Stimulated activated naive B cell treated with anti-CD40 and anti-IgM and Interleukin-4, amounts not matched to agents 10 μg/mL and 1 μg/mL and 100 μg/mL, for 72 hours (primary cell): Measurements from ENCODE around the gene SYPL1.
A peak's percentile ranks its signal among the peaks of the same experiment; 100 is the strongest.
"Not testable (repeated sequence)": the region's sequence is repeated elsewhere in the genome, so short reads cannot be mapped to it uniquely, and the experiment has no call there.

Experiments
- ATAC-seq, 2 donors: fragments of 150-1000 bp; cut with Tn5 transposase; replicated peaks; 2 replicates each; pipeline ENCODE4 v1.10.0; 2021; ENCODE audit warnings: moderate library complexity in 1 of 2
- DNase-seq: peaks from one replicate; pipeline ENCODE4 v3.0.0; 2021
- H3K27ac Mint-ChIP-seq: one replicate; pipeline ENCODE4 v1.8.0; 2022; ENCODE audit warnings: mild to moderate bottlenecking, mixed read lengths
- H3K27me3 Mint-ChIP-seq, 2 donors: one replicate each; pipeline ENCODE4 v1.8.0; 2022; ENCODE audit warnings: mixed read lengths in 2 of 2
- H3K36me3 Mint-ChIP-seq, 2 donors: one replicate each; pipeline ENCODE4 v1.8.0; 2022; ENCODE audit warnings: mixed read lengths in 2 of 2, mild to moderate bottlenecking in 1 of 2
- H3K4me1 Mint-ChIP-seq, 2 donors: one replicate each; pipeline ENCODE4 v1.8.0; 2022; ENCODE audit warnings: mixed read lengths in 2 of 2, mild to moderate bottlenecking in 1 of 2
- H3K4me3 Mint-ChIP-seq, 2 donors: one replicate each; pipeline ENCODE4 v1.8.0; 2022; ENCODE audit warnings: mild to moderate bottlenecking in 2 of 2, mixed read lengths in 2 of 2, moderate library complexity in 1 of 2
- H3K9me3 Mint-ChIP-seq, 2 donors: one replicate each; pipeline ENCODE4 v1.8.0; 2022; ENCODE audit warnings: mixed read lengths in 2 of 2, mild to moderate bottlenecking in 1 of 2

The SYPL1 gene

DNA sequence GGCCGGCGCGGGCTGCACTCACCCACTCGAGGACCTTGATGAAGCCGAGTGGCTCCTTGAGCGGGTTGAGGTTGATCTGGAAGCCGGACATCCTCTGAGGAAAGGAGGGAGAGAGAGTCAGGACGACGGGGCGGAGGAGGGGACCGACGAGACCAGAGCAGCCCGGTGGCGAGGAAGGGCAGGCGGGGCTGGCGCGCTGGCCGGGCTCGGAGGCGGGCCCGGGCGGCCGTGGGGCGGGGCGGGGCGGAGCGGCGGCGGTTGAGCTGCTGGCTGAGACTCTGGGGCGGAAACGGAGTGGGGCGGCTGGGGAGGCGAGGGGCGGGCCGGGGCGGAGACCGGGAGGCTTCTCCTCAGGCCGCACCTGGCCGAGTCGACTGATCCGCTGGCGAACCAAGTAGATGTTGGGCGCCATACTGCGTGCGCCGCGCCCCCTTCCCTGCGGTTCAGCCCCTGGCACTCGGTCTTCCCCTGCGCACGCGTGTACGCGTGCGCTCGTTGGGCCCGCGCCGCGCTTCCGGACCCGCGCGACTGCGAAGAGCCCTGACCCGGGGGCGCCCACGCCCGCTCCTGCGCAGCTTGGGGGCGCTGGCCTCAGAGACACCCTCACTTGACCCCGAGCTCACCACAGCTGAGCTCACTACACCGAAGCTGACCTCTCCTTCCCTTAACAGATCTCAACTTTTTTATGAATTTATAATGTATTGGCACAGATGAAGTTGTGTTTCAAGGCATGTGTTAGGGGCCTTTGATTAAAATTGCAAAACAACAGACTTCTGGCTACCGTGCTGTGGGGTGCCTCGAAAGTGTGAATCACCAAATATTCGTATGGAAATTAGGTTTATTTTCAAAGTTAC lies at the start of gene SYPL1:
Gene SYPL1 (minus strand): TSS at position 195 of the 854 bp plus-strand sequence. CDS start 104 bp downstream, at position 91.
- Mint-ChIP-seq H3K27ac (peak within 1 kb of the TSS; percentile 97), H3K36me3 (peaks cover 16 to 21% of the 10 kb centered on the region in 2 donors), H3K27me3 (no peaks in the 10 kb centered on the region), H3K4me1 (peaks cover 42 to 75% of the 10 kb centered on the region in 2 donors), H3K4me3 (peak within 1 kb of the TSS; percentile 95), H3K9me3 (no peaks in the 10 kb centered on the region)
- ATAC-seq (peak; percentile 84 to 85), DNase-seq (peak; percentile 91)

DNA sequence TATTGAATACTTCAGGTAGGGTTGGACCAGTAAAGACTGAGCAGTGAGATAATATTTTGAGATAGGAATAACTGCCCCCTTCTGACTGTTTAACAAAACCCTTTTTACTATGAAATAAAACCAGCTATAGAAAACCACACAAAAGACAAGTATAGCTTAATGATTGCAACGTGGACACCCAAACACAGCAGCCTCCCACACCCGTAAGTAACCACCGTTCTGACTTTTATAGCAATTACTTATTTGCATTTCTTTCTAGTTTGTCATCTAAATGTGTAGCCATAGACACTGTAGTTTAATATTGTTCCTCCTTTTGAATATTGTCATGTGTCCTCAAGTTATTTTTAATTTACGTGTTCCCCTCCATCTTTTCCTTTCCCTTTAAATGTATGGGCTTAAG lies 42.9 kb upstream of the SYPL1 start:
- ATAC-seq = peak in 1 of 2 donors; percentile 31
- no peaks in the 10 kb centered on the region for H3K9me3 Mint-ChIP-seq
- no peak overlapping the region for H3K27ac Mint-ChIP-seq
- no peak for DNase-seq
- peaks cover 0 to 1% of the 10 kb centered on the region in 2 donors for H3K27me3 Mint-ChIP-seq
- peak overlapping the region in 1 of 2 donors; percentile 20 for H3K4me3 Mint-ChIP-seq
- peaks cover 0 to 4% of the 10 kb centered on the region in 2 donors for H3K36me3 Mint-ChIP-seq
- H3K4me1 Mint-ChIP-seq = peaks cover 22 to 46% of the 10 kb centered on the region in 2 donors

DNA sequence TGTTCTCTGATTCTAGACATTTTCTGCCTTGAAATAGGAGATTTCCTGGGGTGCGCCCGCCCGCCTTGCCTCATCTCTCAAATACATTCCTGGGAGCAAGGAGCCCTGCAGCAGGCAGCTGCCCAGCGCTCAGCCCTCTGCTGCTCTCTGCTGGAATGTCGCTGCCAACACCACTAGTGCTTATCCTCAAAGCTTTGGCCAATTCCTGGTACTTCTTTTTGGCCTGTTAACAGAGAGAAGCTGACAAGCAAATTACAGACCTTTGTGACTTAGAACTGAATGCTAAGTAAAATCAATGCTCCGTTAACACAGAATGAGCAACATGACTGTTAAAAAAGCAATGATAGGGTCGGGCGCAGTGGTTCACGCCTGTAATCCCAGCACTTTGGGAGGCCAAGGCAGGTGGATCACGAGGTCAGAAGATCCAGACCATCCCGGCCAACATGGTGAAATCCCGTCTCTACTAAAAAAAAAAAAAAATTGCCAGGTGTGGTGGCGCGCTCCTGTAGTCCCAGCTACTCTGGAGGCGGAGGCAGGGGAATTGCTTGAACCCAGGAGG lies 41.9 kb upstream of the SYPL1 start:
- Mint-ChIP-seq H3K27ac (no peak overlapping the region), H3K9me3 (no peaks in the 10 kb centered on the region), H3K27me3 (no peaks in the 10 kb centered on the region), H3K36me3 (peaks cover 0 to 4% of the 10 kb centered on the region in 2 donors), H3K4me3 (peak overlapping the region; percentile 78), H3K4me1 (peaks cover 22 to 47% of the 10 kb centered on the region in 2 donors)
- ATAC-seq = peak; percentile 86 to 90
- DNase-seq = peak; percentile 60

DNA sequence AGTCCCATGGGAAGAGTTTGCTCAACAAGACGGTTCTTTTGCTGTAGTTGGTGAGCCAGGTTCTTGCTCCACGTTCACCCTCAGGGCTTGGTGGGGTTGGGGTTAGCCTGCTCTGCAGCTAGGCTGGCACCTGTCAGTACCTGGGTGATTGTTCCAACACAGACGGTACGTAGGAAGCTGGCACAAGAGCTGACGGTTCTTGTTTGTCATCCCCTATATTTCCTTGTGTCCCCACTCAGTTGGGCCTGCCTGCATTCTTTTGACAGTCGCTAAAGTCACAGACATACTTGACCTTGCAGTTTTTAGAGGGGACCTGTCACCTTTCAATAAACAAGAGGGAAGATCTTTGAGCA lies 40.2 kb upstream of the SYPL1 start:
- H3K27me3 Mint-ChIP-seq = no peaks in the 10 kb centered on the region
- peaks cover 26 to 50% of the 10 kb centered on the region in 2 donors for H3K4me1 Mint-ChIP-seq
- DNase-seq (no peak), ATAC-seq (no peak)
- H3K27ac Mint-ChIP-seq = no peak overlapping the region
- no peak overlapping the region for H3K4me3 Mint-ChIP-seq
- H3K36me3 Mint-ChIP-seq = peaks cover 0 to 3% of the 10 kb centered on the region in 2 donors
- H3K9me3 Mint-ChIP-seq = no peaks in the 10 kb centered on the region

DNA sequence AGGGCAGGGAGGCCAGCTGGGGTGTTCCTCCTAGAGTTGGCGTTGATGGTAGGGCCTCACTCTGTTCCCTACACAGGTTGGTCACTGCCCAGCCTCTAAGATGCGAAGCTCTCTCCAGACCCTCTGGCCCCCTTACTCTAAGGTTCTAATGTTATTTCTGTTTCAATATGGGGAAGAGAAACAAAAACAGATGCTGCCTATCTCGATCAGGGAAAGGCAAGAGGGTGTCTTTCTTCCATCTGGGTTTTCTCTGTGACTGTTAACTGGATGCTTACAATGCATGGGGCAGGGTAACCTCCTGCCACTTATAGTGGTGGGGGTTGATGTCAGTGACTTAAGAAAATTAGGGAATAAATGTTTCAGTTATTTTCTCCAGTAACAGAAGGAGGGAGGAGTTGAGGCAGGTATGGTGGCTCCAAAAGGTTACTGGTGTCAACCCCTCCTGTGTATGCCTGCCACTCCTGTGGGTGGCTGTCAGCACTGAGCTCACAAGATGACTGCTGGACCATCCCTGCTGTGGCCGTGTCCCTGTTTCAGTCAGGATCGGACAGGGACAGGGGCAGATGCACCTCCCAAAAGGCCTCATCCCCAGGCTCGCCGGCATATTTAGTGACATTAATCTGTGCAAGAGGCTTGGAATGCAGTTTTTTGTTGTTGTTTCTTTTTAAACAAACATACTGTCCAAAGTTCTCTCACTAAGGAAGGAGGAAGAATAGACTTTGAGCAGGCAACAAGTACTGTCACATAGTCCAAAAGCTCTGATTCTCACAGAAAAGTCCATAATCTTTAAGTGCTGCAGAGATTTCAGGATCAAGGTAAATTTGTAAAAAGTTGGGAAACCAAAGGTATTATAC lies 39.6 kb upstream of the SYPL1 start:
- Mint-ChIP-seq H3K27ac (no peak overlapping the region), H3K4me1 (peaks cover 26 to 50% of the 10 kb centered on the region in 2 donors), H3K27me3 (no peaks in the 10 kb centered on the region), H3K36me3 (no peaks in the 10 kb centered on the region), H3K9me3 (no peaks in the 10 kb centered on the region), H3K4me3 (no peak overlapping the region)
- DNase-seq (no peak), ATAC-seq (no peak)

DNA sequence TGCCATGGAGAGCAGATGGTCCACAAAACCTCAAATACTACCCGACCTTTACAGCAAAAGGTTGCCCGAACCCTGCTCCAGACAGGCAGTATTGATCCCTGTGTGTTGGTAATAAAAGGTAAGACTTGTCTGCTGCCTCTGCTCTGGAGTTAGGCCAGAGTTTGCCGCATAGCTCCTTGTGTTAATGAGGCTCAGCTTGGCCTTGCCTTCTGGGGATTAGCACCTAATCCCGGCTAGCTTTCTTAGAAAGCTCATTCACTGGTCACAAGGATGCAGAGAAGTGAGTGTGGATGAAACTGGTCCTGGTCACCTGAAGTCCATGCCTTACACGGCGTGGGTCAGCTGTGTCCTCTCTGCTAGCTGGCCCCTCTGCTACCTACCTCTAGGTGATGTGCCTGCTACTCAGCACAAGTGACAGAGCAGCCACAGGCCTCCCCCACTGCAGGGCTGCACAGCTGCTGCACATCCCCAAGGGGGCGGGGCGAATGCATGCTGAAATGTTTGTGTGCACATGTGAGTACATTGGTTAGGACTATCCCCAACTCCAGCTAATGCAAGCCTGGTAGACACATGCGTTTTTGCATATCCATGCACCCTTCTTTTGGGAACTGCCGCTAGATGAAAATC lies 31.7 kb upstream of the SYPL1 start:
- Mint-ChIP-seq H3K4me1 (peaks cover 6 to 9% of the 10 kb centered on the region in 2 donors), H3K4me3 (no peak overlapping the region), H3K9me3 (peaks cover 3 to 4% of the 10 kb centered on the region in 2 donors), H3K27ac (no peak overlapping the region), H3K36me3 (no peaks in the 10 kb centered on the region), H3K27me3 (no peaks in the 10 kb centered on the region)
- ATAC-seq (peak; percentile 60 to 64), DNase-seq (no peak)

DNA sequence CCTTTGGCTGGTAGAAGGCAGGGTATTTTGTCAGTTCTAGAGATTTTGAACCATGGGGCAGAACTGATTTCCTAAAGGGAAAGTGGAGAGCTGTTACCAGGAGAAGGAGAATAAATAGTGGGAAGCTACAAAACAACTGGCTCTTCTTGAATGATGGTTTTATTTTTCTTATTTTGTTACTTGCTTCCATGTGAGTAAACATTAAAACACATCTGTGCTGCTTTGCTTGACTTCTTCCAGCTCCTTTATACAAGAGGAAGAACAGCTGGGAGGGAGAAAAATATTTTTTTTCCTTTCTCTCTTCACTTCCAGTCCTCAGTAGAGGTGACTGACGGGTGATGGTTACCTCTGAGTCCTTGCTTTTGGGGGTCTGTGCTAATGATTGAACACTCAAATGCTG lies 30.0 kb upstream of the SYPL1 start:
- Mint-ChIP-seq H3K27me3 (no peaks in the 10 kb centered on the region), H3K4me3 (no peak overlapping the region), H3K27ac (no peak overlapping the region), H3K4me1 (peaks cover 1 to 7% of the 10 kb centered on the region in 2 donors), H3K9me3 (peaks cover 3 to 4% of the 10 kb centered on the region in 2 donors), H3K36me3 (no peaks in the 10 kb centered on the region)
- DNase-seq (no peak), ATAC-seq (no peak)

DNA sequence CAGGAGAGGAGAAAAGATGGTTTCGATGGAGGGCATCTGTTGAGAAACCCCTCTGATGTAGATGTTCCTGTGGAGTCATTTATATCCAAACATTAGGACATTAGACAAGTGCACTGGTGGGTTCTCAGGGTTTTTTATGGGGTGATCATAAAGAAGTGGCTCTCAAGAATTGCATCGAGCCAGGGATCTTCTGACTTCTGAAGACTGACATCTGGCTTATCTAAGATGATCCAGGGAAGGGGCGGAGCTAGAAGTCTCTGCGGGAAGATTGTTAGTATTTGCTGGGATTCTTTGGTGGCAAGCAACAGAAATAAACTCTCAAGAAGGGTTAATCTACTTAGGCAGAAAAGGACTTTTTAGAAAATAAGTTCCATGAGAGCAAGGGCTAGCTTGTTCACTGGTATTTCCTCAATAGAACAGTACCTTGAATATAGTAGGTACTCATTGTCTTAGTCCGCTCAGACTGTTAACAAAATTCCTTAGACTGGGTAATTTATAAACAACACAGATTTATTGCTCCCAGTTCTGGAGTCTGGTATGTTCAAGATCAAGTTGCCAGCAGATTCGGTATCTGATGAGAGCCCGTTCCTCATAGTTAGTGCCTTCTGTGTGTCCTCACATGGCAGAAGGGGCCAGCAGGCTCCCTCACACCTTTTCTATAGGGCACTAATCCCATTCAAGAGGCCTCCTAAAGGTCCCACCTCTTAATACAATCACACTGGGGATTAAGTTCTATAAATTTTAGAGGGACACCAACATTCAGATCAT lies 28.5 kb upstream of the SYPL1 start:
- H3K27ac Mint-ChIP-seq = no peak overlapping the region
- no peaks in the 10 kb centered on the region for H3K27me3 Mint-ChIP-seq
- peaks cover 3 to 4% of the 10 kb centered on the region in 2 donors for H3K9me3 Mint-ChIP-seq
- H3K4me1 Mint-ChIP-seq = peaks cover 3 to 7% of the 10 kb centered on the region in 2 donors
- H3K36me3 Mint-ChIP-seq = no peaks in the 10 kb centered on the region
- no peak for DNase-seq
- ATAC-seq = no peak
- H3K4me3 Mint-ChIP-seq = no peak overlapping the region

DNA sequence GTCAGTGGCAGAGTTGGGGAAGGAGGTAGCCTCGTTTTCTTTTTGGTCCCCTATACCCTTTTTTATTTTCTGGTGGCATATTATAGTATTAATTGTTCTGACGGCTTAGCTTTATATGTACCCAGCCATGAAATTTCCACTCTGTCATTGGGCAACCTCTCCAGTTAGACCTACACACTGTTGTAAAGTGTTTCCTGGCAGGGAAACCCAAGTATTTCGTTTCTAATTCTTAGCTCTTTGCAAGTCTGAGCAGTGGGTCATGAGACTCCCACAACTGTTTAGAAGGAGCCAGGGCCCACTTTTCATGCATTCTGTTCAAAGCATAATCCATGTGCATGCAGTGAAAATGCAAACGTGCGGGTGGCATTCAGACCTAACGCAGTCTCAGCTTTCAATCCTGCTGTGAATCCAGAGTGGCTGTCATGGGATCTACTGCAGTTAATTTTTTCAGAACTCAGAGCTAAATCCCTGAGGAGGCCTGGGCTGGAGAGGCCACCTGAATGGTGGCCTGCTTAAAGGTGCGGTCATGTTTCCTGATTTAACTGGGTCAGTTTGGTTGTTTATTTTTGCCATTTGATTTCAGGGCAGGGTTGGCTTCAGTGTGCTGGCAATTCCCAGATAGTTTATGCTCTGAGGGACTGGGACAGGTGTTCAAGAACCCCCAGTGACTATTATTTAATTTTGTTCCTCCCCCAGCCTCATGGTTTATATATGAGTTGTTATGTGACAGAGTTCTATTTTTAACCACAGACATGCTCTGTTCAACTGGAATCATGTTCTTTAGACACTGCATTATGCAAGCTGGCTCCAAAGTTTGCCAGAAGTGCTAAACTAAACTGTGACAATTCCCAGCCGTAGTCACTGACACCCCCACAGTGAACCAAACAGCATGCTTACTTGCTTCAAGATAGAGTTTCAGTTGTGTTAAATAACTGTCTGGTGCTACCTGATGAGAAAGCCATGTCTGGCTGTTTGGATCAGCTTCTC lies 27.4 kb upstream of the SYPL1 start:
- H3K27ac Mint-ChIP-seq = no peak overlapping the region
- ATAC-seq (no peak), DNase-seq (no peak)
- no peaks in the 10 kb centered on the region for H3K36me3 Mint-ChIP-seq
- H3K4me1 Mint-ChIP-seq = peaks cover 3 to 7% of the 10 kb centered on the region in 2 donors
- H3K27me3 Mint-ChIP-seq = no peaks in the 10 kb centered on the region
- no peak overlapping the region for H3K4me3 Mint-ChIP-seq
- H3K9me3 Mint-ChIP-seq = peaks cover 3 to 4% of the 10 kb centered on the region in 2 donors

DNA sequence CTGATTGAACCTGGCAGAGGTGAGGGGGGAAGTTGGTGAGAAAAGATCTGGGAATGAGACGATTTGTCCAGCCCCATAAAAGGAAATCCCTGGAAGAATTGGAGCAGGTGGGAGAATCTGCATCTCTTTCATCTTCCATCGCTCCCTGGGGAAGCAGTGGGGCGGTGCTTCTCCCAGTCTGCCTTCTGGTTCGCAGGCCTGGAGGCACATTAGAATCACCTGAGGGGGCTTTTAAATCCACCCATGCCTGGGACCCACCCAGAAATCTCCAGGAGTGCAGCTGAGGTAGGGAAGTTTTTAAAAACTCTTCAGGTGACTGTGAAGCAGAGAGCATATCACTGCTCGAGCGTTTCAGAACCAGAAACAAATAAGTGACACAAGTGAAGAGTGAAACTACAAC lies 26.7 kb upstream of the SYPL1 start:
- Mint-ChIP-seq H3K4me1 (peaks cover 3 to 7% of the 10 kb centered on the region in 2 donors), H3K4me3 (no peak overlapping the region), H3K9me3 (peaks cover 3 to 4% of the 10 kb centered on the region in 2 donors), H3K36me3 (no peaks in the 10 kb centered on the region), H3K27ac (no peak overlapping the region), H3K27me3 (no peaks in the 10 kb centered on the region)
- ATAC-seq (no peak), DNase-seq (no peak)

DNA sequence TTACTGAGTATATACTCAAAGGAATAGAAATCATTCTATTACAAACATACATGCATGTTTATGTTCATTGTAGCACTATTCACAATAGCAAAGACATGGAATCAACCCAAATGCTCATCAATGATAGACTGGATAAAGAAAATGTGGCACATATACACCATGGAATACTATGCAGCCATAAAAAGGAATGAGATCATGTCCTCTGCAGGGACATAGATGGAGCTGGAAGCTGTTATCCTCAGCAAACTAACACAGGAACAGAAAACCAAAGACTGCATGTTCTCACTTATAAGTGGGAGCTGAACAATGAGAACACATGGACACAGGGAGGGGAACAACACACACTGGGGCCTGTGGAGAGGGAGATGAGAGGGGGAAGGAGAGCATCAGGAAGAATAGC lies 26.1 kb upstream of the SYPL1 start:
- not testable (repeated sequence) for H3K4me3 Mint-ChIP-seq, H3K4me1 Mint-ChIP-seq

DNA sequence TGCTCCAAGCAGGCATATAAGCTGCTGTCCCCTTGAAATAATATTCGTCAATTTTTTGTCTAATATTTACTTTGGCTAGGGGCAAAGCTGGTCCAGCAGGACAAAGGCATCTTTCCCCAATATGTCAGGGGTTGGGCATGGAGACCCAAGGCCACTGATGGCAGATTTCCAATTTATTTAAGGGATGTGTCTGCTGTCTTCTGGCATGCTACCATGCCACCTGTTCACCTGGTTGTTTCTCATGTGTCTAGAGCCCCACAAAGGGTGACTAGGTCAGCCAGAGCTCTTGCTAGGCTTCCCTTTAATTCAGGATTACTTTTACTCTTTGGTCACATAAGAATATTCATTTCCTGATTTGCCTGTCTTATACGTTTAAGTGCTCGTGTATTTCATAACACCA lies 22.1 kb upstream of the SYPL1 start:
- Mint-ChIP-seq H3K4me1 (peaks cover 0 to 2% of the 10 kb centered on the region in 2 donors), H3K36me3 (no peaks in the 10 kb centered on the region), H3K27me3 (no peaks in the 10 kb centered on the region), H3K27ac (no peak overlapping the region), H3K4me3 (no peak overlapping the region), H3K9me3 (no peaks in the 10 kb centered on the region)
- no peak for DNase-seq
- no peak for ATAC-seq

More for the DNA sequence above, 26.1 kb upstream of the SYPL1 start:
- not testable (repeated sequence) for ATAC-seq, H3K36me3 Mint-ChIP-seq, DNase-seq, H3K9me3 Mint-ChIP-seq, H3K27me3 Mint-ChIP-seq, H3K27ac Mint-ChIP-seq
